Measurements from ENCODE around the gene EYS. TPM values are rescaled to one million over a fixed set of nuclear protein-coding genes. Genes with fewer than 3 reads are reported as not detected.

Gene EYS
- total and polyA plus RNA-seq, 7 donors: 0.07 to 0.46 TPM; not detected in 5

- WGBS, 2 donors: 93 to 94% methylated on average over 2 of the region's 2 CpGs
- DNase-seq: peak; percentile 52
- H3K36me3 ChIP-seq: no peaks in the 10 kb centered on the region
- no peaks in the 10 kb centered on the region for H3K27me3 ChIP-seq
- H3K4me3 ChIP-seq: no peak overlapping the region
- H3K27ac ChIP-seq: no peak overlapping the region
- peaks cover 0 to 2% (median 0%) of the 10 kb centered on the region in 4 donors for H3K9me3 ChIP-seq
- H3K4me1 ChIP-seq: no peaks in the 10 kb centered on the region
- TF ChIP-seq CTCF (IDR thresholded peaks at IDR 0.05): no peak
- intact Hi-C loops (cut with DNase I): no loop called here
Observed at GRCh38 chr6:64860203-64860602, 846.8 kb downstream of the EYS start.

GRCh38 chr6:64850121-64850520, 856.9 kb downstream of the EYS start:
- Histone ChIP-seq H3K4me1 (no peaks in the 10 kb centered on the region), H3K9me3 (no peaks in the 10 kb centered on the region), H3K36me3 (no peaks in the 10 kb centered on the region), H3K27ac (no peak overlapping the region), H3K4me3 (no peak overlapping the region), H3K27me3 (no peaks in the 10 kb centered on the region)
- DNase-seq: no peak
- WGBS, 2 donors: 29 to 65% methylated on average over 1 of the region's 1 CpG
- TF ChIP-seq CTCF (IDR thresholded peaks at IDR 0.05): no peak
- intact Hi-C loops (cut with DNase I): no loop called here

GRCh38 chr6:64848467-64848866, 858.6 kb downstream of the EYS start:
- 77 to 86% methylated on average over 4 of the region's 4 CpGs for WGBS, 2 donors
- DNase-seq: no peak

GRCh38 chr6:64847396-64847795, 859.6 kb downstream of the EYS start:
- no peaks in the 10 kb centered on the region for H3K4me1 ChIP-seq
- TF ChIP-seq EP300 (IDR thresholded peaks at IDR 0.05): no peak
- TF ChIP-seq POLR2AphosphoS5 (IDR thresholded peaks at IDR 0.05): no peak
- TF ChIP-seq CTCF (IDR thresholded peaks at IDR 0.05): no peak
- no peak for TF ChIP-seq POLR2A (IDR thresholded peaks at IDR 0.05)
- DNase-seq: no peak
- no peak overlapping the region for H3K27ac ChIP-seq
- H3K4me3 ChIP-seq: no peak overlapping the region
- intact Hi-C loops (cut with DNase I): no loop called here
- no peaks in the 10 kb centered on the region for H3K27me3 ChIP-seq
- no peaks in the 10 kb centered on the region for H3K9me3 ChIP-seq
- no peaks in the 10 kb centered on the region for H3K36me3 ChIP-seq
- 79 to 84% methylated on average over 1 of the region's 1 CpG for WGBS, 2 donors

More at GRCh38 chr6:64848467-64848866, 858.6 kb downstream of the EYS start:
- Histone ChIP-seq H3K27me3 (no peaks in the 10 kb centered on the region), H3K4me1 (no peaks in the 10 kb centered on the region), H3K4me3 (no peak overlapping the region), H3K9me3 (no peaks in the 10 kb centered on the region), H3K36me3 (no peaks in the 10 kb centered on the region), H3K27ac (no peak overlapping the region)
- no peak for TF ChIP-seq POLR2A (IDR thresholded peaks at IDR 0.05)
- no peak for TF ChIP-seq EP300 (IDR thresholded peaks at IDR 0.05)
- TF ChIP-seq POLR2AphosphoS5 (IDR thresholded peaks at IDR 0.05): no peak
- intact Hi-C loops (cut with DNase I): no loop called here

GRCh38 chr6:64838726-64839125, 868.3 kb downstream of the EYS start:
- Histone ChIP-seq H3K36me3 (no peaks in the 10 kb centered on the region), H3K9me3 (no peaks in the 10 kb centered on the region), H3K4me1 (no peaks in the 10 kb centered on the region), H3K27ac (no peak overlapping the region), H3K4me3 (no peak overlapping the region), H3K27me3 (no peaks in the 10 kb centered on the region)
- TF ChIP-seq POLR2AphosphoS5 (IDR thresholded peaks at IDR 0.05) (no peak), EP300 (IDR thresholded peaks at IDR 0.05) (no peak), CTCF (IDR thresholded peaks at IDR 0.05) (no peak), POLR2A (IDR thresholded peaks at IDR 0.05) (no peak)
- DNase-seq: no peak
- intact Hi-C loops (cut with DNase I): no loop called here
